Measurements from ENCODE around the gene TANK.
A peak's percentile ranks its signal among the peaks of the same experiment; 100 is the strongest.

The TANK gene, protein sequence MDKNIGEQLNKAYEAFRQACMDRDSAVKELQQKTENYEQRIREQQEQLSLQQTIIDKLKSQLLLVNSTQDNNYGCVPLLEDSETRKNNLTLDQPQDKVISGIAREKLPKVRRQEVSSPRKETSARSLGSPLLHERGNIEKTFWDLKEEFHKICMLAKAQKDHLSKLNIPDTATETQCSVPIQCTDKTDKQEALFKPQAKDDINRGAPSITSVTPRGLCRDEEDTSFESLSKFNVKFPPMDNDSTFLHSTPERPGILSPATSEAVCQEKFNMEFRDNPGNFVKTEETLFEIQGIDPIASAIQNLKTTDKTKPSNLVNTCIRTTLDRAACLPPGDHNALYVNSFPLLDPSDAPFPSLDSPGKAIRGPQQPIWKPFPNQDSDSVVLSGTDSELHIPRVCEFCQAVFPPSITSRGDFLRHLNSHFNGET

DNA sequence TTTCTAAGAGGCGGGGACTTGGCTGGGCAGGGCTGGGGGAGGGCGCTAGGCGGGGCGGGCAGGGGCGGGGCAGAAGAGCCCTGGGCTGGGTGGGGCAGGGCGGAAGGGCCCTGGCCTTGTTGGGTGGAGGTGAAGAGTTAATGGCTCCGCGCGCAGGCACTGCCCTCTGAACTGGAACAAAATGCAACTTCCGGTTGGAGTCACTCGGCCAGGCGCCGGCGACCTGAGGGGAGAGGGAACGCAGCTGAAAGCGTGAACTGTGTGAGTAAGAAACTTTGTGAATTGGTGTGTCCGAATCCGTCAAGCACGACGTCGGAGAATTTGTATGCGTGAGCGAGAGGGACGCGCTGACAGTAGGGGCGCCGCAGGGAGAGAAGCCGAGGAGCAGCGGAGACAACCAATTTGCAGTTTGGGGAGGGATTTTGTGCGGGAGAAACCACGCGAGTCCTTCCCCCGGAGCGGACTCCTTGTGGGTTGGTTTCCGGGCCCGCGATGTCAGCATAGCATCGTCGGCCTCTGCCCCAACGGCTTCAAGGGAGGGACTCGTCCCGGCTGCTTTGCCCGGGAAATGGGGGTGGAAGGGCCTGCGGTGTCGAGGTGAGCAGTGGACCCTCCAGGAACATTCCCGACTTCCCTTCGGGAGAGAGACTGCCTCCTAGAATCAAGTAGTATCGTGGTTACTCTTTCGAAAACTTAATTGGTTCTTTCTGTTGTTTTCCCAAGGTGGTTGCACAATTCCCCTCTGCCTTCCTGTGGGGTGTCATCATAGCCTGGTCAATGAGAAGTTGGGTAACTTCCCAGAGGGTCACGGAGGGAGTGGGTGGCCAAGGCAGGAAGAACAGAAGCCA lies at the start of gene TANK:
TANK (plus strand) TSS at position 203 of the 848 bp plus-strand sequence. CDS start 19,235 bp downstream, outside the sequence.
- H3K9me3 ChIP-seq = no peaks in the 10 kb centered on the region
- H3K4me3 ChIP-seq (ENCODE audit: low read depth in 1 of 2, low read length in 1 of 2) = peak within 1 kb of the TSS; percentile 75 to 90
- H3K36me3 ChIP-seq = peaks cover 17% of the 10 kb centered on the region
- no peaks in the 10 kb centered on the region for H3K27me3 ChIP-seq
- H3K27ac ChIP-seq = peak within 1 kb of the TSS; percentile 99
- H3K4me1 ChIP-seq (ENCODE audit: control insufficient read depth in 1 of 2, insufficient read depth in 1 of 2, low read depth in 1 of 2, low read length in 1 of 2) = peaks cover 56 to 61% of the 10 kb centered on the region in 2 experiments
- TF ChIP-seq, protein P1, sequence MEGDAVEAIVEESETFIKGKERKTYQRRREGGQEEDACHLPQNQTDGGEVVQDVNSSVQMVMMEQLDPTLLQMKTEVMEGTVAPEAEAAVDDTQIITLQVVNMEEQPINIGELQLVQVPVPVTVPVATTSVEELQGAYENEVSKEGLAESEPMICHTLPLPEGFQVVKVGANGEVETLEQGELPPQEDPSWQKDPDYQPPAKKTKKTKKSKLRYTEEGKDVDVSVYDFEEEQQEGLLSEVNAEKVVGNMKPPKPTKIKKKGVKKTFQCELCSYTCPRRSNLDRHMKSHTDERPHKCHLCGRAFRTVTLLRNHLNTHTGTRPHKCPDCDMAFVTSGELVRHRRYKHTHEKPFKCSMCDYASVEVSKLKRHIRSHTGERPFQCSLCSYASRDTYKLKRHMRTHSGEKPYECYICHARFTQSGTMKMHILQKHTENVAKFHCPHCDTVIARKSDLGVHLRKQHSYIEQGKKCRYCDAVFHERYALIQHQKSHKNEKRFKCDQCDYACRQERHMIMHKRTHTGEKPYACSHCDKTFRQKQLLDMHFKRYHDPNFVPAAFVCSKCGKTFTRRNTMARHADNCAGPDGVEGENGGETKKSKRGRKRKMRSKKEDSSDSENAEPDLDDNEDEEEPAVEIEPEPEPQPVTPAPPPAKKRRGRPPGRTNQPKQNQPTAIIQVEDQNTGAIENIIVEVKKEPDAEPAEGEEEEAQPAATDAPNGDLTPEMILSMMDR (IDR thresholded peaks at IDR 0.05) = peak; percentile 39

DNA sequence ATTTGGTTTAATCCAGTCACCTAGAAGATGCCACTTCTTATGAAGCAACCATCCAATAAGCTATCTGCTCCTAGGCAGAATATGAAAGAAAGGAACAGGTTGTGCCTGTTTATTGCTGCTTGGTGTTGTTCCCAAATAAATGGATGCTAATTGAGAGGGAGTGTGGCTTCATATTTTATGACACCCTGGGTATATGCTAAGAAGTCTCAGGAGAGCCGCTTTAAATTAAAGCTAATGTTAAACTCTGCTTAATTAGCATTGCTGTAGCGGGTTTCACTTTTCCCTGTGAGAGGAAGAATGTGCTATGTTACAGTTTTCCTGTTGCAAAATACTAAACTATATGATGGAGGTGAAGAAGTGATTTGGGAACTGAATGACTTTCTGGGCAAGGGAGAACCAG lies 48.7 kb upstream of the TANK start:
- TF ChIP-seq, protein P1 (IDR thresholded peaks at IDR 0.05) = no peak
- H3K4me3 ChIP-seq (ENCODE audit: low read depth in 1 of 2, low read length in 1 of 2) = no peak overlapping the region
- peaks cover 7 to 8% of the 10 kb centered on the region in 2 experiments for H3K4me1 ChIP-seq (ENCODE audit: control insufficient read depth in 1 of 2, insufficient read depth in 1 of 2, low read depth in 1 of 2, low read length in 1 of 2)
- no peaks in the 10 kb centered on the region for H3K36me3 ChIP-seq
- H3K27me3 ChIP-seq = no peaks in the 10 kb centered on the region
- no peaks in the 10 kb centered on the region for H3K9me3 ChIP-seq
- H3K27ac ChIP-seq = no peak overlapping the region

DNA sequence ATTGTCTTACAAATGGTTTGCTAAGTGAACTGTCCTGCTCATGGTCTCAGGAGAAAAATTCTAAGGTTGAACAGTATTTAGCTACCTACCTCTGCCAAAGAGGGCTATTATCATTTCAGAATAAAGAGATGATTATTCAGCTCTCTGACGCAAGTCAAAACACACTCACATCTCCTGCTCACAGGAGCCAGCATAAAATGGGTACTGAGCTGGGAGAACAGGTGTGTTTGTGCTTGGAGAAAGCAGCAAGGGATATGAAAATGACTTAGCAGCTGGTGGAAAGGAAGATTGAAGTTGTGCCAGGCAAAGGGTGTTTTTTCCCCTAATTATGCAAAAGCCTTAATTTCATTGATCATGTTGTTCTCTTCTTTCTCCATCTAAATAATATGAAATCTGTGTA lies 47.3 kb upstream of the TANK start:
- Histone ChIP-seq H3K4me1 (ENCODE audit: control insufficient read depth in 1 of 2, insufficient read depth in 1 of 2, low read depth in 1 of 2, low read length in 1 of 2) (peaks cover 7 to 8% of the 10 kb centered on the region in 2 experiments), H3K27me3 (no peaks in the 10 kb centered on the region), H3K36me3 (no peaks in the 10 kb centered on the region), H3K27ac (no peak overlapping the region), H3K4me3 (ENCODE audit: low read depth in 1 of 2, low read length in 1 of 2) (no peak overlapping the region), H3K9me3 (no peaks in the 10 kb centered on the region)
- TF ChIP-seq, protein P1 (IDR thresholded peaks at IDR 0.05) = no peak

DNA sequence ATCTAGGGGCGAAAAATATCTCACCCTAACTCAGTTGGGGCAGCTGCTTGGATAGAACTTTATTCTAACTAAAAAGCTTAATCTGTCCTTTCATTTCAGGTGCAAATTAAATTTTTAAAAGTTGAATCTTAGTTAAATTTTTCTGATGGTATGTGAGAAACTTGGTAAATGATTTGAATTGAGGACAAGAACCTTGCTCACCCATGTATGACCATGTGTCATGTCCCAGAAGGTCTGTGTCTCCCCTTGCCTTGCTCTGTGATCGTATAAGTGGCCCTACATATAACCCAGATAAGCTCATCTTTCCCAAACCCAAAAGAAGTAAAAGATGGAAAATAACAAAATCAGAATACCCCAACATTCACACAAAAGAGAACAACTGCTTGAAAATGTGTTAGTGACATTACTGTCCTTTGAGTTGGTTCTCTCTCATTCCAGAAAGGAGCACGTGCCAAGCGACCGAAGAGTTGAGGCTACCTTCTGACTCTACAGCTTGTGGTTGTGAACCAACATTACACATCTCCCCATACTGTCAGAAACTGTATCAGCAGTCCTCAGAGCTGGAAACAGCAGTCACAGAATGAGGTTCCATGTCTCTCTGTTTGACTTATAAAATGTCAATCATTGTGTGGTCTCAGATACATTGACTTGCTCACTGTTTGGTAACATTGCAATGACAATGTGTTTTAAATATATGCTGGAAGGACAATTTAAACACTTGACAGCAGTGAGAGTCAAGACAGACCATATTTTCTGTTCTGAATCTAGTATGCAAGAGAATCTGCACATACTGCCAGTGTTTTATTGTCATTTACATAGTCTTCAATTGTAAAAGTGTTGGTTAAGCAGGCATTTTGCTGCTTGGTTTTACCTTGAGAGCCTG lies 46.3 kb upstream of the TANK start:
- TF ChIP-seq, protein P1 (IDR thresholded peaks at IDR 0.05) = no peak
- no peak overlapping the region for H3K4me3 ChIP-seq (ENCODE audit: low read depth in 1 of 2, low read length in 1 of 2)
- H3K27me3 ChIP-seq = no peaks in the 10 kb centered on the region
- no peaks in the 10 kb centered on the region for H3K36me3 ChIP-seq
- no peak overlapping the region for H3K27ac ChIP-seq
- peaks cover 7 to 8% of the 10 kb centered on the region in 2 experiments for H3K4me1 ChIP-seq (ENCODE audit: control insufficient read depth in 1 of 2, insufficient read depth in 1 of 2, low read depth in 1 of 2, low read length in 1 of 2)
- H3K9me3 ChIP-seq = no peaks in the 10 kb centered on the region

DNA sequence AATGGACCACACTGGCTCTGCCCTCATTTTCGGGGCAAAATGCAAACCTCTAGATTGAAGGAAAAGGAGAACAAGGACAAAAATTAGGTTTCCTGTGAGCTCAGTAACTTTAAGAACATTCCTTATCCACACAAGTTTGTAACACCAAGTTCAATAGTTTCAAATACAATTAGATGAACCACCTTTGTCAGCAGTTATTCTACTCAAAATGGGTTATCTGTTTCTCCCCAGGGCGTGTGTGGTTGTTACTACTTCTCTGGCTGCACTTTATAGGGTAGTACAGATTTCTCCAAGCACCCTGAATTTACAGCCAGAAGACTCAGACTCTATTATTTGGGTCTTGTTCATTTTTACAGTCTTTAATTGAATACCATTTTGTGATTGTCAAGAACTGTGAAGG lies 45.0 kb upstream of the TANK start:
- Histone ChIP-seq H3K9me3 (no peaks in the 10 kb centered on the region), H3K27ac (no peak overlapping the region), H3K27me3 (no peaks in the 10 kb centered on the region), H3K4me1 (ENCODE audit: control insufficient read depth in 1 of 2, insufficient read depth in 1 of 2, low read depth in 1 of 2, low read length in 1 of 2) (peaks cover 14 to 17% of the 10 kb centered on the region in 2 experiments), H3K4me3 (ENCODE audit: low read depth in 1 of 2, low read length in 1 of 2) (no peak overlapping the region), H3K36me3 (no peaks in the 10 kb centered on the region)
- TF ChIP-seq, protein P1 (IDR thresholded peaks at IDR 0.05) = no peak

Data from neutrophil (primary cell).